Sigmoid colon (tissue), 4 donors: ENCODE measurements around the gene CZIB.

Source experiments
- CTCF ChIP-seq, 4 experiments: fragments of 450-650 bp in 3 of 4; fragments of 200-600 bp in 1 of 4; IDR thresholded peaks; one replicate each; pipeline ENCODE4 v1.5.1; 2016 to 2019; ENCODE audit warnings: antibody characterized with exemption in 4 of 4, mild to moderate bottlenecking in 3 of 4, moderate library complexity in 2 of 4
- EP300 ChIP-seq, 4 donors: sonication (generic); formaldehyde crosslinking; IDR thresholded peaks; one replicate each; pipeline ENCODE4 v1.6.1; 2017; ENCODE audit warnings: antibody characterized with exemption in 4 of 4
- POLR2A ChIP-seq, 2 donors: fragments of 450-650 bp; IDR thresholded peaks; one replicate each; pipeline ENCODE4 v1.6.1; 2016; ENCODE audit warnings: antibody characterized with exemption in 2 of 2, mild to moderate bottlenecking in 2 of 2, moderate library complexity in 2 of 2
- POLR2AphosphoS5 ChIP-seq, 4 donors: sonication (generic); formaldehyde crosslinking; IDR thresholded peaks; one replicate each; pipeline ENCODE4 v1.6.1; 2017; ENCODE audit warnings: antibody characterized with exemption in 4 of 4

- TF ChIP-seq CTCF (IDR thresholded peaks at IDR 0.05) (no peak), POLR2AphosphoS5 (IDR thresholded peaks at IDR 0.05) (no peak), POLR2A (IDR thresholded peaks at IDR 0.05) (no peak), EP300 (IDR thresholded peaks at IDR 0.05) (no peak)
Measured at GRCh38 chr1:53182716-53183094, 37.7 kb downstream of the CZIB start.
